ENCODE results near the gene RSU1. TPM values are rescaled to one million over a fixed set of nuclear protein-coding genes. Genes with fewer than 3 reads are reported as not detected.

Gene RSU1
- total and polyA plus RNA-seq, 2 of the 13 experiments (the other 11 are each of a cell fraction or from before 2014, with no cell fraction given) = 32.3 to 35.1 TPM

- TF ChIP-seq ZNF800 (CRISPR knock-in tag; IDR thresholded peaks at IDR 0.05) = no peak
- TF ChIP-seq KDM4B (CRISPR knock-in tag; IDR thresholded peaks at IDR 0.05) = no peak
- TF ChIP-seq HNRNPH1 (optimal IDR thresholded peaks at IDR 0.05; ENCODE audit: low read depth, low read length) = no peak
- TF ChIP-seq, protein P1, sequence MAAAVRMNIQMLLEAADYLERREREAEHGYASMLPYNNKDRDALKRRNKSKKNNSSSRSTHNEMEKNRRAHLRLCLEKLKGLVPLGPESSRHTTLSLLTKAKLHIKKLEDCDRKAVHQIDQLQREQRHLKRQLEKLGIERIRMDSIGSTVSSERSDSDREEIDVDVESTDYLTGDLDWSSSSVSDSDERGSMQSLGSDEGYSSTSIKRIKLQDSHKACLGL (CRISPR knock-in tag; IDR thresholded peaks at IDR 0.05) = no peak
- TF ChIP-seq, protein P2, sequence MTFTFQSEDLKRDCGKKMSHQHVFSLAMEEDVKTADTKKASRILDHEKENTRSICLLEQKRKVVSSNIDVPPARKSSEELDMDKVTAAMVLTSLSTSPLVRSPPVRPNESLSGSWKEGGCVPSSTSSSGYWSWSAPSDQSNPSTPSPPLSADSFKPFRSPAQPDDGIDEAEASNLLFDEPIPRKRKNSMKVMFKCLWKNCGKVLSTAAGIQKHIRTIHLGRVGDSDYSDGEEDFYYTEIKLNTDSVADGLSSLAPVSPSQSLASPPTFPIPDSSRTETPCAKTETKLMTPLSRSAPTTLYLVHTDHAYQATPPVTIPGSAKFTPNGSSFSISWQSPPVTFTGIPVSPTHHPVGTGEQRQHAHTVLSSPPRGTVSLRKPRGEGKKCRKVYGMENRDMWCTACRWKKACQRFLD (CRISPR knock-in tag; IDR thresholded peaks at IDR 0.05; ENCODE audit: borderline replicate concordance) = no peak
- TF ChIP-seq ZBTB25 (CRISPR knock-in tag; IDR thresholded peaks at IDR 0.05) = no peak
- no peak for TF ChIP-seq KMT2B (CRISPR knock-in tag; IDR thresholded peaks at IDR 0.05)
- TF ChIP-seq, protein P3, sequence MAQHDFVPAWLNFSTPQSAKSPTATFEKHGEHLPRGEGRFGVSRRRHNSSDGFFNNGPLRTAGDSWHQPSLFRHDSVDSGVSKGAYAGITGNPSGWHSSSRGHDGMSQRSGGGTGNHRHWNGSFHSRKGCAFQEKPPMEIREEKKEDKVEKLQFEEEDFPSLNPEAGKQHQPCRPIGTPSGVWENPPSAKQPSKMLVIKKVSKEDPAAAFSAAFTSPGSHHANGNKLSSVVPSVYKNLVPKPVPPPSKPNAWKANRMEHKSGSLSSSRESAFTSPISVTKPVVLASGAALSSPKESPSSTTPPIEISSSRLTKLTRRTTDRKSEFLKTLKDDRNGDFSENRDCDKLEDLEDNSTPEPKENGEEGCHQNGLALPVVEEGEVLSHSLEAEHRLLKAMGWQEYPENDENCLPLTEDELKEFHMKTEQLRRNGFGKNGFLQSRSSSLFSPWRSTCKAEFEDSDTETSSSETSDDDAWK (CRISPR knock-in tag; IDR thresholded peaks at IDR 0.05) = no peak
- TF ChIP-seq ZNF672 (CRISPR knock-in tag; IDR thresholded peaks at IDR 0.05) = no peak
- TF ChIP-seq, protein P4, sequence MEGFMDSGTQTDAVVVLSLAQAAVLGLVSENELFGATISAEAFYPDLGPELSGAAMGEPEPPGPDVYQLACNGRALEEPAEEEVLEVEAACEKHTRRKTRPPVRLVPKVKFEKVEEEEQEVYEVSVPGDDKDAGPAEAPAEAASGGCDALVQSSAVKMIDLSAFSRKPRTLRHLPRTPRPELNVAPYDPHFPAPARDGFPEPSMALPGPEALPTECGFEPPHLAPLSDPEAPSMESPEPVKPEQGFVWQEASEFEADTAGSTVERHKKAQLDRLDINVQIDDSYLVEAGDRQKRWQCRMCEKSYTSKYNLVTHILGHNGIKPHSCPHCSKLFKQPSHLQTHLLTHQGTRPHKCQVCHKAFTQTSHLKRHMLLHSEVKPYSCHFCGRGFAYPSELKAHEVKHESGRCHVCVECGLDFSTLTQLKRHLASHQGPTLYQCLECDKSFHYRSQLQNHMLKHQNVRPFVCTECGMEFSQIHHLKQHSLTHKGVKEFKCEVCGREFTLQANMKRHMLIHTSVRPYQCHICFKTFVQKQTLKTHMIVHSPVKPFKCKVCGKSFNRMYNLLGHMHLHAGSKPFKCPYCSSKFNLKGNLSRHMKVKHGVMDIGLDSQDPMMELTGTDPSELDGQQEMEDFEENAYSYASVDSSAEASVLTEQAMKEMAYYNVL (CRISPR knock-in tag; IDR thresholded peaks at IDR 0.05; ENCODE audit: borderline replicate concordance) = no peak
Measured at GRCh38 chr10:16788778-16789177, 28.4 kb downstream of the RSU1 start (continued).

Measured in HepG2 (cell line).